ENCODE results near the gene ST3GAL3.

Gene ST3GAL3

GRCh38 chr1:43707190-43708001 is at the start of gene ST3GAL3:
ST3GAL3 (plus strand) TSS chr1:43707536; CDS start chr1:43736263, 28,727 bp downstream.
- TF ChIP-seq CTCF (IDR thresholded peaks at IDR 0.05), result no peak

- TF ChIP-seq CTCF (IDR thresholded peaks at IDR 0.05), result no peak
These were observed 47.8 kb upstream of the ST3GAL3 start for GRCh38 chr1:43659212-43660166.

- TF ChIP-seq CTCF (IDR thresholded peaks at IDR 0.05), result no peak
These were observed 47.0 kb upstream of the ST3GAL3 start for GRCh38 chr1:43660355-43660754.

- TF ChIP-seq CTCF (IDR thresholded peaks at IDR 0.05), result no peak
These were observed 43.0 kb upstream of the ST3GAL3 start for GRCh38 chr1:43664369-43664768.

- TF ChIP-seq CTCF (IDR thresholded peaks at IDR 0.05), result no peak
These were observed 40.7 kb upstream of the ST3GAL3 start for GRCh38 chr1:43666608-43667007.

GRCh38 chr1:43668956-43669355 is 38.4 kb upstream of the ST3GAL3 start:
- no peak for TF ChIP-seq CTCF (IDR thresholded peaks at IDR 0.05)

- TF ChIP-seq CTCF (IDR thresholded peaks at IDR 0.05), result no peak
These were observed 37.5 kb upstream of the ST3GAL3 start for GRCh38 chr1:43669878-43670277.

Data from LNCAP (cell line).